Measurements from ENCODE around the gene THADA.

Gene THADA

GRCh38 chr2:43475922-43476321 is 119.9 kb downstream of the THADA start:
- Mint-ChIP-seq H3K4me3 (no peak overlapping the region), H3K36me3 (ENCODE audit: low read depth) (peaks cover 13% of the 10 kb centered on the region), H3K27me3 (ENCODE audit: low read depth, poor library complexity) (no peaks in the 10 kb centered on the region), H3K27ac (no peak overlapping the region), H3K9me3 (no peaks in the 10 kb centered on the region), H3K4me1 (peaks cover 32% of the 10 kb centered on the region)
- no peak for TF ChIP-seq CTCF (IDR thresholded peaks at IDR 0.05)
- no peak for DNase-seq

GRCh38 chr2:43475137-43475846 is 120.5 kb downstream of the THADA start:
- no peak overlapping the region for H3K27ac Mint-ChIP-seq
- H3K27me3 Mint-ChIP-seq (ENCODE audit: low read depth, poor library complexity) = no peaks in the 10 kb centered on the region
- no peaks in the 10 kb centered on the region for H3K9me3 Mint-ChIP-seq
- H3K36me3 Mint-ChIP-seq (ENCODE audit: low read depth) = peaks cover 17% of the 10 kb centered on the region
- no peak overlapping the region for H3K4me3 Mint-ChIP-seq
- peaks cover 32% of the 10 kb centered on the region for H3K4me1 Mint-ChIP-seq
- no peak for DNase-seq
- no peak for TF ChIP-seq CTCF (IDR thresholded peaks at IDR 0.05)

- Mint-ChIP-seq H3K27ac (peak overlapping the region; percentile 64), H3K9me3 (no peaks in the 10 kb centered on the region), H3K4me3 (no peak overlapping the region), H3K36me3 (ENCODE audit: low read depth) (peaks cover 17% of the 10 kb centered on the region), H3K27me3 (ENCODE audit: low read depth, poor library complexity) (no peaks in the 10 kb centered on the region), H3K4me1 (peaks cover 32% of the 10 kb centered on the region)
- no peak for TF ChIP-seq CTCF (IDR thresholded peaks at IDR 0.05)
- no peak for DNase-seq
Measured at GRCh38 chr2:43474273-43474672, 121.6 kb downstream of the THADA start.

- Mint-ChIP-seq H3K4me1 (peaks cover 37% of the 10 kb centered on the region), H3K4me3 (no peak overlapping the region), H3K9me3 (no peaks in the 10 kb centered on the region), H3K27me3 (ENCODE audit: low read depth, poor library complexity) (no peaks in the 10 kb centered on the region), H3K27ac (peak overlapping the region; percentile 64), H3K36me3 (ENCODE audit: low read depth) (peaks cover 17% of the 10 kb centered on the region)
- DNase-seq = no peak
- TF ChIP-seq CTCF (IDR thresholded peaks at IDR 0.05) = no peak
Measured at GRCh38 chr2:43473767-43474166, 122.1 kb downstream of the THADA start.

GRCh38 chr2:43472527-43473194 is 123.2 kb downstream of the THADA start:
- no peak for DNase-seq
- Mint-ChIP-seq H3K27me3 (ENCODE audit: low read depth, poor library complexity) (no peaks in the 10 kb centered on the region), H3K9me3 (no peaks in the 10 kb centered on the region), H3K27ac (no peak overlapping the region), H3K4me3 (no peak overlapping the region), H3K4me1 (peaks cover 41% of the 10 kb centered on the region), H3K36me3 (ENCODE audit: low read depth) (peaks cover 17% of the 10 kb centered on the region)
- TF ChIP-seq CTCF (IDR thresholded peaks at IDR 0.05) = no peak

GRCh38 chr2:43469713-43470112 is 126.1 kb downstream of the THADA start:
- no peak for TF ChIP-seq CTCF (IDR thresholded peaks at IDR 0.05)
- no peaks in the 10 kb centered on the region for H3K27me3 Mint-ChIP-seq (ENCODE audit: low read depth, poor library complexity)

More at GRCh38 chr2:43469713-43470112, 126.1 kb downstream of the THADA start:
- Mint-ChIP-seq H3K9me3 (no peaks in the 10 kb centered on the region), H3K4me1 (peaks cover 45% of the 10 kb centered on the region), H3K27ac (no peak overlapping the region), H3K4me3 (no peak overlapping the region), H3K36me3 (ENCODE audit: low read depth) (peaks cover 25% of the 10 kb centered on the region)
- DNase-seq = no peak
